Right lobe of liver (tissue), 4 donors: ENCODE measurements around the gene TANGO2.

Source experiments
- CTCF ChIP-seq, 4 donors: fragments of 200-600 bp in 3 of 4; fragments of 450-650 bp in 1 of 4; IDR thresholded peaks; one replicate each; pipeline versions ENCODE4 v1.5.1 to v1.8.0; 2016 to 2022; ENCODE audit warnings: antibody characterized with exemption in 4 of 4, mild to moderate bottlenecking in 2 of 4
- POLR2A ChIP-seq: fragments of 450-650 bp; IDR thresholded peaks from one replicate; pipeline ENCODE4 v1.6.1; 2017; ENCODE audit warnings: antibody characterized with exemption, mild to moderate bottlenecking
- donor health status: DM: no; HTN: no; CAD: no.
- donor health status: DM: no; HTN: no; CAD: no.
- donor health status: DM: no; HTN: yes; CAD: no.

GRCh38 chr22:20016734-20017621 is 3.9 kb upstream of the TANGO2 start, which contains the start of gene ARVCF:
- TF ChIP-seq POLR2A, result no peak
- TF ChIP-seq CTCF (IDR thresholded peaks at IDR 0.05), result peak; percentile 10 to 30 (median 14)
